ENCODE results near the gene PCDHA1.

DNA sequence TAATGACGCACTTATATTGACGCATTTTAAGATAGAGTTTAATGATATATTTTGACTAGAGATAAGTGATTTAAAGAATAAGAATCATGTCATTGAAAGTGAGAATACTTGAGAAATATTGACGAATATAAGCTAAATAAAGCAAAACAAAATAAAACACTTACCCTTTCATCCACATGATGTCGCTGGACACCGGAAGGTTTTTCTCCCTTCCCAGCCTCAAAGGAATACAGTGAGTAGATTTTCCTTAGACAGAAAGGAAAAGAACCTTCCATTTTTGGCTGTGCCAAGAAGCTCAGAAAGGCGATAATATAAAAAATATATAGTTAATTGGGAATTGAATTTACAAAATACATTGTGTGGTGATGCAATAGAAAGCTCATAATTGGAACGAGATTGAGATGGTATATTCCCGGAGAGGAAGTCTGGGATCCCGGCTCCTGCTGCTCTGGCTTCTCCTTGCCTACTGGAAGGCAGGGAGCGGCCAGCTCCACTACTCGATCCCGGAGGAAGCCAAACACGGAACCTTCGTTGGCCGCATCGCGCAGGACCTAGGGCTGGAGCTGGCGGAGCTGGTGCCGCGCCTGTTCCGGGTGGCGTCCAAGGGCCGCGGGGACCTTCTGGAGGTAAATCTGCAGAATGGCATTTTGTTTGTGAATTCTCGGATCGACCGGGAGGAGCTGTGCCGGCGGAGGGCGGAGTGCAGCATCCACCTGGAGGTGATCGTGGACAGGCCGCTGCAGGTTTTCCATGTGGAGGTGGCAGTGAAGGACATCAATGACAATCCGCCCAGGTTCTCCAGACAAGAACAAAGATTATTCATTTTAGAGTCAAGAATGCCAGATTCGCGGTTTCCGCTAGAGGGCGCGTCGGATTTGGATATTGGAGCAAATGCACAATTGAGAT is 35.7 kb downstream of the PCDHA1 start, which contains the start of gene PCDHA5:
- TF ChIP-seq, protein P1, sequence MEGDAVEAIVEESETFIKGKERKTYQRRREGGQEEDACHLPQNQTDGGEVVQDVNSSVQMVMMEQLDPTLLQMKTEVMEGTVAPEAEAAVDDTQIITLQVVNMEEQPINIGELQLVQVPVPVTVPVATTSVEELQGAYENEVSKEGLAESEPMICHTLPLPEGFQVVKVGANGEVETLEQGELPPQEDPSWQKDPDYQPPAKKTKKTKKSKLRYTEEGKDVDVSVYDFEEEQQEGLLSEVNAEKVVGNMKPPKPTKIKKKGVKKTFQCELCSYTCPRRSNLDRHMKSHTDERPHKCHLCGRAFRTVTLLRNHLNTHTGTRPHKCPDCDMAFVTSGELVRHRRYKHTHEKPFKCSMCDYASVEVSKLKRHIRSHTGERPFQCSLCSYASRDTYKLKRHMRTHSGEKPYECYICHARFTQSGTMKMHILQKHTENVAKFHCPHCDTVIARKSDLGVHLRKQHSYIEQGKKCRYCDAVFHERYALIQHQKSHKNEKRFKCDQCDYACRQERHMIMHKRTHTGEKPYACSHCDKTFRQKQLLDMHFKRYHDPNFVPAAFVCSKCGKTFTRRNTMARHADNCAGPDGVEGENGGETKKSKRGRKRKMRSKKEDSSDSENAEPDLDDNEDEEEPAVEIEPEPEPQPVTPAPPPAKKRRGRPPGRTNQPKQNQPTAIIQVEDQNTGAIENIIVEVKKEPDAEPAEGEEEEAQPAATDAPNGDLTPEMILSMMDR (IDR thresholded peaks at IDR 0.05 in 2 of 3, conservative IDR thresholded peaks at IDR 0.05 in 1 of 3; ENCODE audit: borderline replicate concordance in 1 of 3, insufficient read depth in 1 of 3, low read depth in 2 of 3, low read length in 2 of 3) = peak in 2 of 3 experiments; percentile 37 to 55; a peak in 3 of 6 replicates
- no peak for TF ChIP-seq POLR2A (IDR thresholded peaks at IDR 0.05; ENCODE audit: borderline replicate concordance, extremely low read depth, insufficient read depth, insufficient read length)
- TF ChIP-seq, protein P2, sequence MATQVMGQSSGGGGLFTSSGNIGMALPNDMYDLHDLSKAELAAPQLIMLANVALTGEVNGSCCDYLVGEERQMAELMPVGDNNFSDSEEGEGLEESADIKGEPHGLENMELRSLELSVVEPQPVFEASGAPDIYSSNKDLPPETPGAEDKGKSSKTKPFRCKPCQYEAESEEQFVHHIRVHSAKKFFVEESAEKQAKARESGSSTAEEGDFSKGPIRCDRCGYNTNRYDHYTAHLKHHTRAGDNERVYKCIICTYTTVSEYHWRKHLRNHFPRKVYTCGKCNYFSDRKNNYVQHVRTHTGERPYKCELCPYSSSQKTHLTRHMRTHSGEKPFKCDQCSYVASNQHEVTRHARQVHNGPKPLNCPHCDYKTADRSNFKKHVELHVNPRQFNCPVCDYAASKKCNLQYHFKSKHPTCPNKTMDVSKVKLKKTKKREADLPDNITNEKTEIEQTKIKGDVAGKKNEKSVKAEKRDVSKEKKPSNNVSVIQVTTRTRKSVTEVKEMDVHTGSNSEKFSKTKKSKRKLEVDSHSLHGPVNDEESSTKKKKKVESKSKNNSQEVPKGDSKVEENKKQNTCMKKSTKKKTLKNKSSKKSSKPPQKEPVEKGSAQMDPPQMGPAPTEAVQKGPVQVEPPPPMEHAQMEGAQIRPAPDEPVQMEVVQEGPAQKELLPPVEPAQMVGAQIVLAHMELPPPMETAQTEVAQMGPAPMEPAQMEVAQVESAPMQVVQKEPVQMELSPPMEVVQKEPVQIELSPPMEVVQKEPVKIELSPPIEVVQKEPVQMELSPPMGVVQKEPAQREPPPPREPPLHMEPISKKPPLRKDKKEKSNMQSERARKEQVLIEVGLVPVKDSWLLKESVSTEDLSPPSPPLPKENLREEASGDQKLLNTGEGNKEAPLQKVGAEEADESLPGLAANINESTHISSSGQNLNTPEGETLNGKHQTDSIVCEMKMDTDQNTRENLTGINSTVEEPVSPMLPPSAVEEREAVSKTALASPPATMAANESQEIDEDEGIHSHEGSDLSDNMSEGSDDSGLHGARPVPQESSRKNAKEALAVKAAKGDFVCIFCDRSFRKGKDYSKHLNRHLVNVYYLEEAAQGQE (IDR thresholded peaks at IDR 0.05; ENCODE audit: low read depth) = no peak
- TF ChIP-seq FOSL1 (IDR thresholded peaks at IDR 0.05; ENCODE audit: low read depth) = no peak
- TF ChIP-seq, protein P3, sequence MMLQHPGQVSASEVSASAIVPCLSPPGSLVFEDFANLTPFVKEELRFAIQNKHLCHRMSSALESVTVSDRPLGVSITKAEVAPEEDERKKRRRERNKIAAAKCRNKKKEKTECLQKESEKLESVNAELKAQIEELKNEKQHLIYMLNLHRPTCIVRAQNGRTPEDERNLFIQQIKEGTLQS (IDR thresholded peaks at IDR 0.05) = no peak
- no peak for TF ChIP-seq CEBPB (IDR thresholded peaks at IDR 0.05; ENCODE audit: low read depth)

Data from HCT116 (cell line).